IMR-90 (cell line): ENCODE data around the gene SUGCT. TPM values are rescaled to one million over a fixed set of nuclear protein-coding genes. Genes with fewer than 3 reads are reported as not detected.

Source experiments
- ATAC-seq: fragments of 200-7000 bp; cut with Tn5 transposase; 2 replicates; pipeline ENCODE4 v1.9.1; 2020; ENCODE audit warnings: low read depth, mild to moderate bottlenecking, moderate library complexity
- BruUV-seq: library from RNA; stranded (reverse); fragments of 400-500 nt; replicated peaks from 2 replicates; lab custom pipeline; 2021; lab: Mats Ljungman, UMichigan
- CTCF ChIA-PET: fragments of 300-600 bp; formaldehyde crosslinking; extraction: SDS; loops from one replicate; lab custom pipeline; 2021; ENCODE audit warnings: antibody characterized with exemption; lab: Yijun Ruan, JAX
- POLR2A ChIA-PET: fragments of 300-600 bp; sonication (Branson Sonifier 250); formaldehyde crosslinking; loops from one replicate; lab custom pipeline; 2022; ENCODE audit warnings: antibody characterized with exemption; ENCODE audit not compliant: unreplicated experiment; lab: Charles Lee
- DNase-seq: peaks from one replicate; pipeline ENCODE4 v3.0.0; 2013
- H2AFZ ChIP-seq: replicated peaks from 2 replicates; pipeline ENCODE3; 2013; ENCODE audit warnings: low read length, mild to moderate bottlenecking; ENCODE audit not compliant: poor library complexity
- H2AK5ac ChIP-seq: 2 replicates; pipeline ENCODE4 v1.6.1; 2013; ENCODE audit warnings: low read depth, low read length, inconsistent platforms
- H2AK9ac ChIP-seq: replicated peaks from 2 replicates; pipeline ENCODE3; 2013; ENCODE audit warnings: mild to moderate bottlenecking, low read depth, low read length, moderate library complexity; ENCODE audit not compliant: poor library complexity
- H2BK120ac ChIP-seq: 2 replicates; pipeline ENCODE4 v1.6.1; 2013; ENCODE audit warnings: low read depth, low read length, inconsistent platforms
- H2BK15ac ChIP-seq: 3 replicates; pipeline ENCODE4 v1.6.1; 2013; ENCODE audit warnings: low read depth, low read length, inconsistent platforms
- H2BK20ac ChIP-seq: 2 replicates; pipeline ENCODE4 v1.6.1; 2013; ENCODE audit warnings: low read depth, mild to moderate bottlenecking, inconsistent platforms, low read length, moderate library complexity
- H2BK5ac ChIP-seq: 2 replicates; pipeline ENCODE4 v1.6.1; 2013; ENCODE audit warnings: mild to moderate bottlenecking, low read depth, low read length, inconsistent platforms; ENCODE audit not compliant: poor library complexity, severe bottlenecking
- H3K14ac ChIP-seq: replicated peaks from 2 replicates; pipeline ENCODE4 v1.6.1; 2013; ENCODE audit warnings: low read depth, low read length, inconsistent platforms
- H3K18ac ChIP-seq: 2 replicates; pipeline ENCODE4 v1.6.1; 2013; ENCODE audit warnings: low read depth, low read length, control low read depth
- H3K23ac ChIP-seq: 2 replicates; pipeline ENCODE4 v1.6.1; 2013; ENCODE audit warnings: low read depth, low read length, inconsistent platforms
- H3K27ac ChIP-seq: 2 replicates; pipeline ENCODE4 v1.5.1; 2013; ENCODE audit warnings: mild to moderate bottlenecking, control low read depth, low read length; ENCODE audit not compliant: insufficient read depth
- H3K27me3 ChIP-seq: 2 replicates; pipeline ENCODE4 v1.6.1; 2013; ENCODE audit warnings: low read length; ENCODE audit not compliant: control insufficient read depth, insufficient read depth
- H3K36me3 ChIP-seq: 2 replicates; pipeline ENCODE4 v1.6.1; 2013; ENCODE audit warnings: low read length, mixed read lengths; ENCODE audit not compliant: control insufficient read depth, insufficient read depth
- H3K4ac ChIP-seq: 2 replicates; pipeline ENCODE4 v1.6.1; 2013; ENCODE audit warnings: low read depth, low read length, inconsistent platforms
- H3K4me1 ChIP-seq: 2 replicates; pipeline ENCODE4 v1.6.1; 2013; ENCODE audit warnings: low read length, mixed read lengths; ENCODE audit not compliant: control insufficient read depth, insufficient read depth
- H3K4me2 ChIP-seq: 2 replicates; pipeline ENCODE4 v1.6.1; 2013; ENCODE audit warnings: low read depth, mild to moderate bottlenecking, control low read depth, low read length, moderate library complexity
- H3K4me3 ChIP-seq: 2 replicates; pipeline ENCODE4 v1.5.1; 2013; ENCODE audit warnings: low read depth, mild to moderate bottlenecking, control low read depth, low read length, moderate library complexity; ENCODE audit not compliant: insufficient read depth
- H3K56ac ChIP-seq: 2 replicates; pipeline ENCODE4 v1.6.1; 2013; ENCODE audit warnings: low read length, inconsistent platforms; ENCODE audit not compliant: insufficient read depth; ENCODE audit errors: extremely low read depth
- H3K79me1 ChIP-seq, 2 experiments: 2 replicates each; pipeline ENCODE4 v1.6.1; 2013; ENCODE audit warnings: low read length in 2 of 2, inconsistent platforms in 1 of 2, low read depth in 1 of 2
- H3K9ac ChIP-seq: 2 replicates; pipeline ENCODE4 v1.6.1; 2013; ENCODE audit warnings: low read depth, low read length, control low read depth
- H3K9me1 ChIP-seq: 2 replicates; pipeline ENCODE4 v1.6.1; 2013; ENCODE audit warnings: low read length, inconsistent platforms; ENCODE audit not compliant: insufficient read depth
- H3K9me3 ChIP-seq: 2 replicates; pipeline ENCODE4 v1.6.1; 2013; ENCODE audit warnings: low read length; ENCODE audit not compliant: control insufficient read depth, insufficient read depth
- H4K20me1 ChIP-seq: 2 replicates; pipeline ENCODE4 v1.6.1; 2013; ENCODE audit warnings: low read length, inconsistent platforms; ENCODE audit not compliant: insufficient read depth
- H4K5ac ChIP-seq: 2 replicates; pipeline ENCODE4 v1.6.1; 2013; ENCODE audit warnings: mild to moderate bottlenecking, low read depth, low read length, control low read depth
- H4K8ac ChIP-seq, 2 experiments: 2 replicates each; pipeline ENCODE4 v1.6.1; 2013; ENCODE audit warnings: low read depth in 2 of 2, low read length in 2 of 2, control low read depth in 1 of 2, inconsistent platforms in 1 of 2
- H4K91ac ChIP-seq: 2 replicates; pipeline ENCODE4 v1.6.1; 2013; ENCODE audit warnings: low read depth, low read length, inconsistent platforms; ENCODE audit not compliant: insufficient read depth
- CEBPB ChIP-seq: IDR thresholded peaks from 2 replicates; pipeline ENCODE4 v1.6.1; 2012; ENCODE audit warnings: low read depth, low read length, improper control_type of control experiment
- CTCF ChIP-seq: conservative IDR thresholded peaks from 2 replicates; pipeline ENCODE4 v1.5.1; 2012; ENCODE audit warnings: mild to moderate bottlenecking, low read depth, low read length, improper control_type of control experiment
- ELK1 ChIP-seq: fragments of 150-350 bp; IDR thresholded peaks from 2 replicates; pipeline ENCODE4 v1.6.1; 2016; ENCODE audit warnings: low read depth, mild to moderate bottlenecking, low read length, moderate library complexity, borderline replicate concordance
- MAZ ChIP-seq: IDR thresholded peaks from 2 replicates; pipeline ENCODE4 v1.6.1; 2012; ENCODE audit warnings: low read depth, mild to moderate bottlenecking, low read length, improper control_type of control experiment, moderate library complexity, borderline replicate concordance
- MXI1 ChIP-seq: IDR thresholded peaks from 2 replicates; pipeline ENCODE4 v1.6.1; 2012; ENCODE audit warnings: low read depth, mild to moderate bottlenecking, low read length, moderate library complexity, borderline replicate concordance
- RAD21 ChIP-seq: IDR thresholded peaks from 2 replicates; pipeline ENCODE4 v1.6.1; 2012; ENCODE audit warnings: low read length, improper control_type of control experiment
- RCOR1 ChIP-seq: IDR thresholded peaks from 2 replicates; pipeline ENCODE4 v1.6.1; 2012; ENCODE audit warnings: mild to moderate bottlenecking, low read length, improper control_type of control experiment; ENCODE audit not compliant: insufficient replicate concordance
- dilution Hi-C: fragments of 300-500 bp; cut with HindIII; formaldehyde crosslinking; loops from one replicate; pipeline ENCODE4 v1.14.3; 2018; ENCODE audit warnings: low sequenced_read_pairs; ENCODE audit not compliant: unreplicated experiment
- in situ Hi-C: fragments of 300-500 bp; cut with MboI; formaldehyde crosslinking; loops from 3 replicates; pipeline ENCODE4 v1.14.3; 2019; ENCODE audit warnings: low sequenced_read_pairs, inconsistent platforms, mixed read lengths
- intact Hi-C: fragments of 100-400 bp; cut with micrococcal nuclease; formaldehyde crosslinking; loops from 2 replicates; pipeline ENCODE4 v1.10.0; 2022
- polyA plus RNA-seq, 3 experiments: library from polyadenylated mRNA; depleted of rRNA; stranded (reverse); fragments of >200 nt; gene quantifications; 2 replicates each; pipeline ENCODE4 v1.2.3, GENCODE V29; 2012; ENCODE audit warnings: low replicate concordance in 1 of 3
- total RNA-seq: library from RNA; depleted of rRNA; stranded (reverse); fragments of >200 nt; gene quantifications from 2 replicates; pipeline ENCODE4 v1.2.3, GENCODE V29; 2012

Gene SUGCT
- total and polyA plus RNA-seq, 2 of the 4 experiments (the other 2 are of a cell fraction): 5.9 to 8.3 TPM

GRCh38 chr7:40545739-40546138 is 410.9 kb downstream of the SUGCT start:
- no peak for ATAC-seq
- no peak overlapping the region for H2BK120ac ChIP-seq
- H4K20me1 ChIP-seq: no peaks in the 10 kb centered on the region
- H2BK20ac ChIP-seq: no peak overlapping the region
- POLR2A ChIA-PET: no interaction called here
- H2AK5ac ChIP-seq: no peak overlapping the region
- no TSS peak for BruUV-seq
- H3K18ac ChIP-seq: no peak overlapping the region
- H2AFZ ChIP-seq: no peak overlapping the region
- no peak overlapping the region for H4K91ac ChIP-seq
- no peak overlapping the region for H2AK9ac ChIP-seq
- no peak overlapping the region for H4K8ac ChIP-seq
- H3K23ac ChIP-seq: no peak overlapping the region
- intact Hi-C loops (no loop called here), dilution Hi-C loops (no loop called here), in situ Hi-C loops (no loop called here)
- no peak overlapping the region for H3K9ac ChIP-seq
- H3K27ac ChIP-seq: no peak overlapping the region
- no peak overlapping the region for H2BK15ac ChIP-seq
- H3K14ac ChIP-seq: no peak overlapping the region
- no peak overlapping the region for H3K56ac ChIP-seq
- no peak overlapping the region for H3K4ac ChIP-seq
- no peak overlapping the region for H2BK5ac ChIP-seq
- peaks cover 7% of the 10 kb centered on the region for H3K4me1 ChIP-seq
- H3K27me3 ChIP-seq: no peaks in the 10 kb centered on the region
- CTCF ChIA-PET: no interaction called here
- H4K5ac ChIP-seq: no peak overlapping the region
- DNase-seq: no peak
- no peaks in the 10 kb centered on the region for H3K9me3 ChIP-seq
- no peaks in the 10 kb centered on the region for H3K79me1 ChIP-seq
- no peak overlapping the region for H3K4me2 ChIP-seq
- TF ChIP-seq ELK1 (no peak), MXI1 (no peak), RCOR1 (no peak), MAZ (no peak), CEBPB (no peak), CTCF (no peak), RAD21 (no peak)
- no peaks in the 10 kb centered on the region for H3K9me1 ChIP-seq
- no peaks in the 10 kb centered on the region for H3K36me3 ChIP-seq
- no peak overlapping the region for H3K4me3 ChIP-seq
